ENCODE results near the gene ZNF768. TPM values are rescaled to one million over a fixed set of nuclear protein-coding genes. Genes with fewer than 3 reads are reported as not detected.
"Not testable (repeated sequence)": the region's sequence is repeated elsewhere in the genome, so short reads cannot be mapped to it uniquely, and the experiment has no call there.

ZNF768 gene
- polyA plus RNA-seq, 1 experiment: 17.2 TPM

DNA sequence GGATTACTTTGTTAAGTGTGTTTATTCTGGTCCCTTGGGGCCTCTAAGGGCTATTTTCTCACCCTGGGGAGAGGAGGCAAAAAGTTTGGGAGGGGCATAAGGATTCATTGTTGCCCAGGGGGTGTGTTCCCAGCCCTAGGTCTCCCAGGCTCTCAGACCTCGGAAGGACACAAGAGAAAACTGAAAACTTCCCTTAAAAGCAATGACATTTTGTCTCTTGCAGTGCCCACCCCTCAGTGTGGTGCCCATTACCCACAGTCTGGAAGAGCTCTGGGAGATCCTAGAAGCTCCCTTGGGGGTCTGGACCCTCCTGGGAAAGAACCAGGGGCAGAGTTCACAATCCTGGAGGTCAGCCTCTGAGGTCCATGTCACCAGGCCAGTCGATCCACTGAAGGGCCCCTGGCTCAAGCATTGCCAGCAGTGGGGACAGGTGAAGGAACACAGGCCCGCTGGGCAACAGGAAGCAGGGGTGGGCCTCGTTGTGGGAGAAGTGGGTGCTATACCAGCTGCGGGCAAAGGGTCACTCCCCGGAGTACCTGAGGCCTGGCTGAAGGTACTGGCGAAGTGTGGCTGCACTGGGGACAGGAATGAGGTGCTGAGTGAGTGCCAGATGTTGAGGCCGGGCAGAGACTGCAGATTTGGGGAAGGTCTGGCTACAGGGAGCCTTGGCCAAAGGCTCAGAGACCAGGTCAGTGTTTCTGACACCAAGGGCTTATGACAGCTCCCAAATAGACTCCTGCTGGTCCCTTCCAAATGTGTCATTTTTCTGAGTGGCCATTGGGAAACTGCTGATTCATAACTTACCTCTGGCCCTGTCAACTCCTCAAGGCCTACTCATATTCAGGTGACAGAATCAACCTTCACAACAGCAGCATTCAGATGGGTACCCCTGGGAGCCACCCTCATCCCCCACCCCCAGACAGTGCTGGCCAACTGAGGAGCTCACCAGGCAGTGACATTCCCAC is 12.9 kb upstream of the ZNF768 start:
- H3K27me3 ChIP-seq (ENCODE audit: control insufficient read depth, insufficient read depth, low read length): no peaks in the 10 kb centered on the region

DNA sequence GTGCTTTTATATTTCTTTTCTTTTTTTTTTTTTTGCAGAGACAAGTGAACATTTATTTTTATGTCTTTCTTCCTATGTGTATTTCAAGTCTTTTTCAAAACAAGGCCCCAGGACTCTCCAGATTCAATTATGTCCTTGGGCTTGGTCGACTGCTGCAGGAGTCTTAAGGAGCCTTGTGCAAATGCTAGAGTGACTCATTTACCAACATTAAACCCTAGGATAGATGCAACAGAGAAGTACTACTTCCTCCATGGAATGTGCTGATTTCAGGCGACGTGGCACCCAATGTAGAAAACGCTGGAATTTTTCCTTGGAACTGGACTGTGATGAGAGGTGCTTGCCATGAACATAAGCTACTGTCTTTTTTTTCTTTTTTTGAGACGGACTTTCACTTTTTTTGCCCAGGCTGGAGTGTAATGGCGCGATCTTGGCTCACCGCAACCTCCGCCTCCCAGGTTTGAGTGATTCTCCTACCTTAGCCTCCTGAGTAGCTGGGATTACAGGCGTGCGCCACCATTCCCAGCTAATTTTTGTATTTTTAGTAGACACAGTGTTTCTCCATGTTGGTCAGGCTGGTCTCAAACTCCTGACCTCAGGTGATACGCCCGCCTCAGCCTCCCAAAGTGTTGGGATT is 10.1 kb upstream of the ZNF768 start:
- POLR2A ChIA-PET; H3K27me3 ChIP-seq (ENCODE audit: control insufficient read depth, insufficient read depth, low read length): not testable (repeated sequence)
- CTCF ChIA-PET: interaction anchor here (1.3 to 2.6 kb wide), 7 partner anchors 9 to 107 kb away, joined by 3 to 13 read pairs (median 5); partner anchors contain the start of gene DCTPP1

More for the DNA sequence above, 12.9 kb upstream of the ZNF768 start:
- no peak for DNase-seq (ENCODE audit: low read depth)
- H3K4me3 ChIP-seq (ENCODE audit: low read depth, low read length): no peak overlapping the region
- peaks cover 2% of the 10 kb centered on the region; the same call in 1 of the 2 replicates for H3K36me3 ChIP-seq (ENCODE audit: control insufficient read depth, insufficient read depth, low read length)
- ChIA-PET CTCF (no interaction called here), POLR2A (no interaction called here)
- TF ChIP-seq, protein P1, sequence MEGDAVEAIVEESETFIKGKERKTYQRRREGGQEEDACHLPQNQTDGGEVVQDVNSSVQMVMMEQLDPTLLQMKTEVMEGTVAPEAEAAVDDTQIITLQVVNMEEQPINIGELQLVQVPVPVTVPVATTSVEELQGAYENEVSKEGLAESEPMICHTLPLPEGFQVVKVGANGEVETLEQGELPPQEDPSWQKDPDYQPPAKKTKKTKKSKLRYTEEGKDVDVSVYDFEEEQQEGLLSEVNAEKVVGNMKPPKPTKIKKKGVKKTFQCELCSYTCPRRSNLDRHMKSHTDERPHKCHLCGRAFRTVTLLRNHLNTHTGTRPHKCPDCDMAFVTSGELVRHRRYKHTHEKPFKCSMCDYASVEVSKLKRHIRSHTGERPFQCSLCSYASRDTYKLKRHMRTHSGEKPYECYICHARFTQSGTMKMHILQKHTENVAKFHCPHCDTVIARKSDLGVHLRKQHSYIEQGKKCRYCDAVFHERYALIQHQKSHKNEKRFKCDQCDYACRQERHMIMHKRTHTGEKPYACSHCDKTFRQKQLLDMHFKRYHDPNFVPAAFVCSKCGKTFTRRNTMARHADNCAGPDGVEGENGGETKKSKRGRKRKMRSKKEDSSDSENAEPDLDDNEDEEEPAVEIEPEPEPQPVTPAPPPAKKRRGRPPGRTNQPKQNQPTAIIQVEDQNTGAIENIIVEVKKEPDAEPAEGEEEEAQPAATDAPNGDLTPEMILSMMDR (IDR thresholded peaks at IDR 0.05; ENCODE audit: insufficient read depth, low read depth, low read length): no peak

DNA sequence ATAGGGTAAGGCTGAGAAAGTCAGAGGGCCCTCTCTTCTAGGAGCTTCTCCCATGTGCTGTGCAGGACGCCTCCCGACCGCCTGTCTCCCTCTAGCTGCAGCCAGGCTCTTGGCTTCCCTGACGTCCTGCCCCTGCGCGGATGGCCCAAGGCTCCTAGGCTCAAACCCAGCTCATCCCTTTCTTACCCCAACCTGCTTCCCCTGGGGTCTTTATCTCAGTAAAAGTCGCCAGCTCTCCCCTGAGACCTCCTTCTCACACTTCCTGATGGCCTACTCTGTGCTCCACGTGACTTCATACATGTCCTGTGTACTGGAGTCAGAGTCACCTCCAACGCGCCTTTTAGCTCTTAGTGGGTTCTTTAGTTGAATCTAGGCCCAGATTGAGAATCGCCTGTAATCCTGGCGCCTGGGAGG is 9.4 kb upstream of the ZNF768 start:
- no peak for DNase-seq (ENCODE audit: low read depth)
- ChIA-PET POLR2A (interaction anchor here (0.6 to 1.0 kb wide), 2 partner anchors 18 to 75 kb away, joined by 3 to 4 read pairs; partner anchors contain the start of gene ZNF689), CTCF (interaction anchor here (0.6 to 2.6 kb wide), 15 partner anchors 9 to 157 kb away, joined by 3 to 13 read pairs (median 4); partner anchors contain the start of genes DCTPP1 and ZNF764)
- TF ChIP-seq, protein P1 (IDR thresholded peaks at IDR 0.05; ENCODE audit: insufficient read depth, low read depth, low read length): peak; percentile 87
- Histone ChIP-seq H3K27me3 (ENCODE audit: control insufficient read depth, insufficient read depth, low read length) (no peaks in the 10 kb centered on the region), H3K4me3 (ENCODE audit: low read depth, low read length) (peak overlapping the region; percentile 56), H3K36me3 (ENCODE audit: control insufficient read depth, insufficient read depth, low read length) (peaks cover 2% of the 10 kb centered on the region)

More for the DNA sequence above, 10.1 kb upstream of the ZNF768 start:
- DNase-seq (ENCODE audit: low read depth); H3K36me3 ChIP-seq (ENCODE audit: control insufficient read depth, insufficient read depth, low read length); H3K4me3 ChIP-seq (ENCODE audit: low read depth, low read length): not testable (repeated sequence)

DNA sequence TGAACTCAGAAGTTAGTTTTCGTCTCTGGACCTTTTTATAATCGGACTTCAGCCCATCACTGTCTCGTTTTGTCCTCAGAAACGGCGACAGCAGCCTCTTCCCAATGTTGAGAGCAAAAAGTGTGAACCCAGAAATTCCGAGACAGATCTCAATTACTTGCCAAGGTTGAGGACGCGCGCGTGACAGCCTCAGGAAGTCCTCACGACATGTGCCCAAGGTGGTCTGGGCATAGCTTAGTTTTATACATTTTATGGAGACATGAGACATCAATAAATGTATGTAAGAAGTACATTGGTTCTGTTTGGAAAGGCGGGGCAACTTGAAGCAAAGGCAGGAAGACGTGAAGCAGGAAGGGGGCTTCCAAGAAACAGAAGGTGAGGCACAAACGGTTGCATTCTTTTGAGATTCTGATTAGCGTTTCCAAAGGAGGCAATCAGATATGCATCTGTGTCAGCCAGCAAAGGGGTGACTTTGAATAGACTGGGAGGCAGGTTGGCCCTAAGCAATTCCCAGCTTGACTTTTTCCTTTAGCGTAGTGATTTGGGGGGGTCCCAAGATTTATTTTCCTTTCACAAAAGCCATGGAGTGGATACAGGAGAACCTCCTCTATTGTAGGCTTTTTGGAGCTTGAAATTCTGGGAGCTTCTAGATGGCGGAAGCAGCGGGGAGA is 8.9 kb upstream of the ZNF768 start:
- CTCF ChIA-PET: interaction anchor here (0.6 to 2.6 kb wide), 16 partner anchors 11 to 157 kb away, joined by 3 to 13 read pairs (median 4); partner anchors contain the start of genes DCTPP1, PRR14 and ZNF764

More for the DNA sequence above, 8.9 kb upstream of the ZNF768 start:
- TF ChIP-seq, protein P1 (IDR thresholded peaks at IDR 0.05; ENCODE audit: insufficient read depth, low read depth, low read length): no peak
- POLR2A ChIA-PET: interaction anchor here (0.6 to 1.0 kb wide), 2 partner anchors 19 to 75 kb away, joined by 3 to 4 read pairs; partner anchors contain the start of gene ZNF689
- DNase-seq (ENCODE audit: low read depth): no peak
- H3K4me3 ChIP-seq (ENCODE audit: low read depth, low read length): peak overlapping the region; percentile 56
- peaks cover 2% of the 10 kb centered on the region for H3K36me3 ChIP-seq (ENCODE audit: control insufficient read depth, insufficient read depth, low read length)
- no peaks in the 10 kb centered on the region for H3K27me3 ChIP-seq (ENCODE audit: control insufficient read depth, insufficient read depth, low read length)

Data from BJ (cell line).